COLO668 (cell line): ENCODE measurements around the gene LHFPL6.

ENCODE experiments used
- DNase-seq: peaks from one replicate; lab custom pipeline; 2025; ENCODE audit not compliant: unreplicated experiment; lab: John Stamatoyannopoulos, UW

LHFPL6 gene

GRCh38 chr13:39481491-39481890 is 121.5 kb downstream of the LHFPL6 start:
- no peak for DNase-seq

GRCh38 chr13:39474600-39474999 is 128.4 kb downstream of the LHFPL6 start:
- DNase-seq = no peak

DNA sequence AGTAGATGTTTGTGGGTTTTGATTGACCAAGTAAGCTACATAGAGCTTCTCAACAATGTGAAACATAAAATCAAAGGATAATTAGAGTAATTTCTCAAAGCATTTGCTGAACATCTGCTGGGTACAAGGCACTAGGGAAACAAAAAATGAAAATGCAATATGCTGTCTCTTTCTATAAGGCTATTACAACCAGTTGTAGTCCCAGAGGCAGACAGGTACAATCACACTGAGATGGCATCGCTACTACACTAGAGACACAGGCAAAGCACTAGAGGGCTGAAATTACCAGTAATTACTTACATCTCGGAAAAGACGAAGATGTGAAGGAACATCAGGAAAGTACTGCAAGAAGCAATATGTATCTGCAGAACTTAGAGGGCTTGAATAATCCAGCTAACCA is 133.3 kb downstream of the LHFPL6 start:
- DNase-seq = no peak

GRCh38 chr13:39468306-39468705 is 134.7 kb downstream of the LHFPL6 start:
- no peak for DNase-seq

- no peak for DNase-seq
Observed at GRCh38 chr13:39463611-39464010, 139.4 kb downstream of the LHFPL6 start.

DNA sequence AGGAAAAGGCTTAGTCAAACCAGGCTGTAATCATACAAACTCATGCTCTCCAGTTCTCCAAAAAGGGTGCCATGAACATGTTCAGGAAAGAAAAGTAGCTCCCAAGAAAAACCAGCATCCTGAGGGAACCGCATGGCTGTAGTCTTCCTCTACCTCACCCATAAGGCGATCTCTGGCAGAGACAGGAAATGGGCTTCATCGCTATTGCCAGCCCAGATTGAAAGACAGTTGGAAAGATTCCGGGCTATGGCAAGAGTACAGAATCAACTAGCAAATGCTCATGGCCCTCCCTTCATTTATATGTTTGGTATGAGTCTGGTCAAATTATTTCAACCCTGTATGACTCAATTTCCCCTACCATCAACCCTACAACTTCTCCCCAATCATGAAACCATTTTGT is 140.1 kb downstream of the LHFPL6 start:
- no peak for DNase-seq

- DNase-seq = no peak
Observed at GRCh38 chr13:39462428-39462827, 140.6 kb downstream of the LHFPL6 start.

DNA sequence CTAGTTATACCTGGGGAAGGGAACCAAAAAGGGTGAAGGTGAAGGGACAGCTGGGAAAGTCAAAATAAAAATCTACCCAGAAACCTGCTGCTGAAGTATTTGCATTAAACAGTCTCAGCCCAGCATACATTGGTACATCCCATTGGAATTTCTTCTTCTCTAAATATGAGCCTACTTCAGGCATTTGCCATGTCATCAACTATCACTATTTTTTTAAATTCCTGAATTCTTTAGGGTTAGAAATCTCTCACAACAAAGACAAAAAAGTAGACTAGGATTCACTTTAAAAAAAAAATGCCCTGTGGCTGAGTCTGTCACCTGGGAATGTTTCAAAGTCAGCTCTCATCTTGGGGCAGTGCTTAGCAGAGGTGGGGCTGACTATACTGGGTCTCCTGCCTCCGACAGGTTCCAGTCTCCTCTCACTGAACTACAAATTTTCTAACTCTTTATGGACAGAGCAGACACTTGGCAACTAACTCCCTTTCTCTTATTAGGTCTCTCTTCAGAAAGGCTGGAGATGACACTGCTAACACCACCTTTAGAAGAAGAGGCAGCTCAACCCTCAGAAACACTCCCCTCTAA is 141.2 kb downstream of the LHFPL6 start:
- no peak for DNase-seq

DNA sequence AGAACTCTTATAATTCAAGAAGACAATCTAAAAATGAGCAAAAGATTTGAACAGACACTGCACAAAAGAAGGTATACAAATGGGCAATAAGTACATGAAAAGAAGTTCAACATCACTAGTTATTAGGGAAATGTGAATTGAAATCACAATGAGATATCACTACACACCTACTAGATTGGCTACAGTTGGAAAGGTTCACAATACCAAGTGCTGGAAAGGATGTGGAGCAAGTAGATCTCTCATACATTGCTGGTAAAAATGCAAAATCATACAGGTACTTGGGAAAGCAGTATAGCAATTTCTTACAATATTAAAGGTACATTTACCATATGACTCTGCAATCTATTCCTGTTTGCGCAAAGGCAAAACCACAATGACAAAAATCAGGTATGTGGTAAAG is 145.7 kb downstream of the LHFPL6 start:
- no peak for DNase-seq

- no peak for DNase-seq
Observed at GRCh38 chr13:39455521-39456175, 147.3 kb downstream of the LHFPL6 start.

- no peak for DNase-seq
Observed at GRCh38 chr13:39452834-39453233, 150.2 kb downstream of the LHFPL6 start.

GRCh38 chr13:39452417-39452816 is 150.6 kb downstream of the LHFPL6 start:
- no peak for DNase-seq

DNA sequence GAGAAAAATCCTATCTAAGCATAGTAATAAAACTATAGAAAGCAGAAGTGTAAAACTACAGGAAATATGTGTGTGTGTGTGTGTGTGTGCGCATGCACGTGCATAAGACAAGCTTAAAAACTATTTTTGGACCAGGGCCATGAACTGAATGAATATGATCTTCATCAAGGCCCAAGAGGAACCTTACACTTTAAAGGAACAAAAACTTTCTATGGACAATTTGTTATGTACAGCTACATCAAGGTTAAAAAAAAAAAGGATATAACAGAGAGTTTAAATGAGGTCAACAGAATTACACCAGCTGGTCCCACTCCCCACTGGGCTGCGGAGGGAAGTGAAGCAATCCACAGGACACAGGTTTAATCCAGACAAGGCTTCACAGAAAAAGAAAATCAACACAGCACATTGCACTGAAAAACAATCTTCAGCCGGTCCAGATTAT is 151.1 kb downstream of the LHFPL6 start:
- DNase-seq = no peak

GRCh38 chr13:39451301-39451700 is 151.7 kb downstream of the LHFPL6 start:
- no peak for DNase-seq

DNA sequence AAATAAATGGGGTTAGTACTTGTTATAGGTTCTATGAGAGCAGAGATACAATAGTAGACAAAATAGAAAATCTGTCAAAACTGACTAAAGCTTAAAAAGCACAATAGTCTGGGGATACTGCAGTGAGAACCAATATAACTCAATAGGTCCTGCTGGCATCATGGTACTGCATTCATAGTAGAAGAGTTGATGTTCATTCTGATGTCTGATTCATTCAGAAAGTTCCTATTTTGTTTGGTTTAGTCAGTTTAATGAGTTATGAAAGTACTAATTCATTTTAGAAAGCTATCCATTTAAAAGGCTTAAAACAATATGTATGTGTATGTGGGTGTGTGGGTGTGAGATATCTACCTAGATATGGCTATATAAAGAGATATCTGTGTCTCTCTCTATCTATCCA is 152.8 kb downstream of the LHFPL6 start:
- no peak for DNase-seq

GRCh38 chr13:39448834-39449233 is 154.2 kb downstream of the LHFPL6 start:
- no peak for DNase-seq

- DNase-seq = no peak
Observed at GRCh38 chr13:39446865-39447264, 156.1 kb downstream of the LHFPL6 start.

GRCh38 chr13:39444866-39445265 is 158.1 kb downstream of the LHFPL6 start:
- no peak for DNase-seq

DNA sequence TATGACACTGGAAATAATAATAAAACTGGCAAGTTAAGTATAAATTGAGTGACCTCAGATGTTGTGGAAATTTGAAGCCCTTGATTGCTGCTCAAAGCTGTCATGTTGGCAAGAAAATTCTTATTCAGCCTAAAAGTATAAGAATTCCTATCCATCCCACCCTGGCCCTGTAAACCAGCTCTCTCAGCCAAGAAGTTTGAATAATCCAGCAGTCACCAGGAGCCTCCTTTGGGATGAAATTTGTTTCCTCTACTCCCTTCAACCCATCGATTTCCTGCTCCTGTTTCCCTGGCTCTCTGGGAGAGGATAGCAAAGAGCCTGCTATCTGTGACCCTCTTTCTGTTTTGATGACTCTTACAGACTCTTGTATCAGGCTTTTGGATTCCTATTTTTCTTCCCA is 169.3 kb downstream of the LHFPL6 start:
- DNase-seq = no peak

GRCh38 chr13:39432196-39432595 is 170.8 kb downstream of the LHFPL6 start:
- DNase-seq = no peak

GRCh38 chr13:39422845-39423565 is 180.0 kb downstream of the LHFPL6 start:
- no peak for DNase-seq

DNA sequence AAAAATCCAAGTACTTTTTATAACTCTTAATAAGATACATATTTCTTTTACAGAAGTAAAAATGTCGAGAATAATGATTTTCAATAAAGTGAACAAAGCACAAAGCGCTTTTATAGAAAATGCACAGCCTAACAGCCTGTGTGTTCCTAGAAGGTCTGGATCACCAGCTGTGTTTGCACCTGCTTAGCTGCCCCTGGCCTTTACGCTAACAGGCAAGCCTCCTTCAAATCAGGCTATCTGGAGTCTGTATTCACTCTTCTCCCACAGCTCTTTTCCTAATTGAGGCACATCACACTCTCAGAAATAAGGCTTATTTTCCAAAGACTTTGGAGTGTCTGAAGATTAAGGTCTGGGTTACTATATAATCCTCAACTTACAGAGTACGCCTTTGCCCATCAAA is 183.1 kb downstream of the LHFPL6 start:
- DNase-seq = peak; percentile 69
